ENCODE results near the gene PCCA. TPM values are rescaled to one million over a fixed set of nuclear protein-coding genes. Genes with fewer than 3 reads are reported as not detected.

The PCCA gene
- total RNA-seq, 1 experiment from 2014 or later, result 52.8 TPM

- ChIA-PET POLR2A (no interaction called here), CTCF (no interaction called here)
- TF ChIP-seq AR (CRISPR knock-in tag; IDR thresholded peaks at IDR 0.05) (no peak), SOX15 (CRISPR knock-in tag; IDR thresholded peaks at IDR 0.05) (no peak), ZNF512 (CRISPR knock-in tag; IDR thresholded peaks at IDR 0.05; ENCODE audit: borderline replicate concordance) (no peak), USF1 (CRISPR knock-in tag; IDR thresholded peaks at IDR 0.05) (no peak), PRRX2 (CRISPR knock-in tag; IDR thresholded peaks at IDR 0.05) (no peak), NR2C2 (CRISPR knock-in tag; IDR thresholded peaks at IDR 0.05) (no peak), NFATC4 (CRISPR knock-in tag; IDR thresholded peaks at IDR 0.05) (no peak)
- H3K36me3 Mint-ChIP-seq, result peaks cover 25% of the 10 kb centered on the region
- ATAC-seq (no peak), DNase-seq (ENCODE audit: low spot score) (no peak)
- no peaks in the 10 kb centered on the region for H3K27me3 Mint-ChIP-seq (ENCODE audit: low read depth)
- no peak overlapping the region for H3K27ac Mint-ChIP-seq
- peaks cover 9% of the 10 kb centered on the region for H3K9me3 Mint-ChIP-seq
- H3K4me1 Mint-ChIP-seq, result peaks cover 13% of the 10 kb centered on the region
- no peak overlapping the region for H3K4me3 Mint-ChIP-seq
These were observed 245.3 kb downstream of the PCCA start for GRCh38 chr13:100334214-100334613.

DNA sequence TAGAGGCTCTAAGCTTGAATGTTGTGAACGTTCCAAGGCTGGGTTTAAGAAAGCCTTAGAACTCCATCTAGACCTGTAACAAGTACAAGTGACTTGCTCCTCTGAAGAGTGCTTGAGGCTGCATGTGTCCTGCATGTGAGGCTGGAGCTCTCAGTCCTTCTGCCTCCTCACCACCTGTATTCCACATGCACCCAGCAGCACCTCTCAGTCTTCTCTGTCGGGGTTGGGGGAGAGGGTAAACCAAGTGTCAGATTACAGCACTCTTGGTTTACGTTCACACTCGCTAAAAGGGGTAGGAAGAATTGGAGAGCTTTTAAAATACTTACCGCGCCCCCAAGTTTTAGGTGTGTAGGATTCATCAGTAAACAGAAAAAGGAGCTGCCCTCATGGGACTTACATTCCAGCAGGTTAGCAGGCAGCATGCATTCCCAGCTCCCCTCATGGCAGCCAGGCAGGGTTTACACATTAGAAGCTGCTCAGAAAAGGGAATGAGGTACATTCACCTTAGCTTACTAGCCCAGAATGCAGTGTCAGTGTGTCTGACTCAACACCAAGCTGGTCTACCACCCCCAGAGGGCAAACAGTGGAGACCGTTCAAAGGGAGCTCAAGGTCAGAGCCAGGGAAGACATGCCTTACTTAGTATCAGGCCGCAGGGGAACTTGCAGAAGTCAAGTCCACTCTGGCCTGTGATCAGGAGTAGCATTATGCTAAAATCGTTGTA, 248.1 kb downstream of the PCCA start:
- ChIA-PET CTCF (interaction anchor here (0.6 to 1.1 kb wide), 2 partner anchors 8 to 401 kb away, joined by 3 read pairs; no protein-coding TSS in a partner anchor), POLR2A (interaction anchor here (0.6 kb wide), 1 partner anchor 131 kb away, joined by 3 read pairs; no protein-coding TSS in a partner anchor)
- Mint-ChIP-seq H3K36me3 (peaks cover 24% of the 10 kb centered on the region), H3K4me3 (no peak overlapping the region), H3K4me1 (peaks cover 15% of the 10 kb centered on the region), H3K27ac (peak overlapping the region; percentile 61), H3K9me3 (peaks cover 9% of the 10 kb centered on the region), H3K27me3 (ENCODE audit: low read depth) (no peaks in the 10 kb centered on the region)
- DNase-seq (ENCODE audit: low spot score) (no peak), ATAC-seq (peak; percentile 84)
- no peak for TF ChIP-seq SMAD4 (CRISPR knock-in tag; IDR thresholded peaks at IDR 0.05)
- no peak for TF ChIP-seq CBFB (CRISPR knock-in tag; IDR thresholded peaks at IDR 0.05; ENCODE audit: low read depth)
- no peak for TF ChIP-seq TP53 (CRISPR knock-in tag; IDR thresholded peaks at IDR 0.05)
- no peak for TF ChIP-seq CREM (CRISPR knock-in tag; IDR thresholded peaks at IDR 0.05)
- TF ChIP-seq ZNF263 (CRISPR knock-in tag; IDR thresholded peaks at IDR 0.05; ENCODE audit: low read depth), result no peak
- TF ChIP-seq PRRX2 (CRISPR knock-in tag; IDR thresholded peaks at IDR 0.05), result no peak
- TF ChIP-seq NR2C2 (CRISPR knock-in tag; IDR thresholded peaks at IDR 0.05), result no peak
- TF ChIP-seq CTCF (IDR thresholded peaks at IDR 0.05), result no peak
- TF ChIP-seq AFF4 (CRISPR knock-in tag; IDR thresholded peaks at IDR 0.05; ENCODE audit: borderline replicate concordance), result no peak
- TF ChIP-seq TCF7 (CRISPR knock-in tag; IDR thresholded peaks at IDR 0.05; ENCODE audit: low read depth), result no peak
- no peak for TF ChIP-seq AR (CRISPR knock-in tag; IDR thresholded peaks at IDR 0.05)
- no peak for TF ChIP-seq KAT7 (CRISPR knock-in tag; IDR thresholded peaks at IDR 0.05; ENCODE audit: borderline replicate concordance)
- TF ChIP-seq, protein P1, sequence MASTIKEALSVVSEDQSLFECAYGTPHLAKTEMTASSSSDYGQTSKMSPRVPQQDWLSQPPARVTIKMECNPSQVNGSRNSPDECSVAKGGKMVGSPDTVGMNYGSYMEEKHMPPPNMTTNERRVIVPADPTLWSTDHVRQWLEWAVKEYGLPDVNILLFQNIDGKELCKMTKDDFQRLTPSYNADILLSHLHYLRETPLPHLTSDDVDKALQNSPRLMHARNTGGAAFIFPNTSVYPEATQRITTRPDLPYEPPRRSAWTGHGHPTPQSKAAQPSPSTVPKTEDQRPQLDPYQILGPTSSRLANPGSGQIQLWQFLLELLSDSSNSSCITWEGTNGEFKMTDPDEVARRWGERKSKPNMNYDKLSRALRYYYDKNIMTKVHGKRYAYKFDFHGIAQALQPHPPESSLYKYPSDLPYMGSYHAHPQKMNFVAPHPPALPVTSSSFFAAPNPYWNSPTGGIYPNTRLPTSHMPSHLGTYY (CRISPR knock-in tag; IDR thresholded peaks at IDR 0.05), result no peak
